ENCODE data around the gene MGAT5. TPM values are rescaled to one million over a fixed set of nuclear protein-coding genes. Genes with fewer than 3 reads are reported as not detected.

MGAT5 gene
- total RNA-seq, 2 experiments from 2014 or later = 11.6 to 13.0 TPM

- no peak overlapping the region for H3K27ac Mint-ChIP-seq
- intact Hi-C loops (cut with micrococcal nuclease) = no loop called here
These were observed 127.3 kb downstream of the MGAT5 start for GRCh38 chr2:134381141-134381540.

GRCh38 chr2:134384131-134384530 lies 130.3 kb downstream of the MGAT5 start:
- Mint-ChIP-seq H3K27ac (no peak overlapping the region), H3K9me3 (no peaks in the 10 kb centered on the region), H3K4me3 (no peak overlapping the region), H3K27me3 (ENCODE audit: low read depth) (no peaks in the 10 kb centered on the region), H3K36me3 (ENCODE audit: low read depth) (peaks cover 18% of the 10 kb centered on the region), H3K4me1 (ENCODE audit: low read depth) (no peaks in the 10 kb centered on the region)
- intact Hi-C loops (cut with micrococcal nuclease) = no loop called here
- no peak for DNase-seq
- CTCF ChIA-PET = no interaction called here

More at GRCh38 chr2:134381141-134381540, 127.3 kb downstream of the MGAT5 start:
- Mint-ChIP-seq H3K4me1 (ENCODE audit: low read depth) (no peaks in the 10 kb centered on the region), H3K4me3 (no peak overlapping the region), H3K9me3 (no peaks in the 10 kb centered on the region), H3K27me3 (ENCODE audit: low read depth) (no peaks in the 10 kb centered on the region), H3K36me3 (ENCODE audit: low read depth) (peaks cover 21% of the 10 kb centered on the region)
- no peak for DNase-seq
- CTCF ChIA-PET = interaction anchor here (0.9 kb wide), 1 partner anchor 36 kb away, joined by 3 read pairs; no protein-coding TSS in a partner anchor

GRCh38 chr2:134385195-134385594 lies 131.3 kb downstream of the MGAT5 start:
- H3K27me3 Mint-ChIP-seq (ENCODE audit: low read depth) = no peaks in the 10 kb centered on the region
- intact Hi-C loops (cut with micrococcal nuclease) = no loop called here
- H3K9me3 Mint-ChIP-seq = no peaks in the 10 kb centered on the region
- H3K27ac Mint-ChIP-seq = no peak overlapping the region
- H3K4me3 Mint-ChIP-seq = no peak overlapping the region
- no peaks in the 10 kb centered on the region for H3K4me1 Mint-ChIP-seq (ENCODE audit: low read depth)
- CTCF ChIA-PET = interaction anchor here (0.5 kb wide), 1 partner anchor 85 kb away, joined by 5 read pairs; no protein-coding TSS in a partner anchor
- no peak for DNase-seq
- H3K36me3 Mint-ChIP-seq (ENCODE audit: low read depth) = peaks cover 15% of the 10 kb centered on the region

- CTCF ChIA-PET = no interaction called here
These were observed 132.4 kb downstream of the MGAT5 start for GRCh38 chr2:134386310-134386709.

GRCh38 chr2:134389381-134389780 lies 135.5 kb downstream of the MGAT5 start:
- intact Hi-C loops (cut with micrococcal nuclease) = no loop called here
- no peaks in the 10 kb centered on the region for H3K9me3 Mint-ChIP-seq
- peaks cover 18% of the 10 kb centered on the region for H3K36me3 Mint-ChIP-seq (ENCODE audit: low read depth)
- no peak overlapping the region for H3K4me3 Mint-ChIP-seq
- peaks cover 10% of the 10 kb centered on the region for H3K4me1 Mint-ChIP-seq (ENCODE audit: low read depth)
- CTCF ChIA-PET = no interaction called here
- no peaks in the 10 kb centered on the region for H3K27me3 Mint-ChIP-seq (ENCODE audit: low read depth)
- DNase-seq = no peak
- H3K27ac Mint-ChIP-seq = no peak overlapping the region

More at GRCh38 chr2:134386310-134386709, 132.4 kb downstream of the MGAT5 start:
- Mint-ChIP-seq H3K4me3 (no peak overlapping the region), H3K4me1 (ENCODE audit: low read depth) (peaks cover 6% of the 10 kb centered on the region), H3K36me3 (ENCODE audit: low read depth) (peaks cover 21% of the 10 kb centered on the region), H3K27me3 (ENCODE audit: low read depth) (no peaks in the 10 kb centered on the region), H3K27ac (no peak overlapping the region), H3K9me3 (no peaks in the 10 kb centered on the region)
- intact Hi-C loops (cut with micrococcal nuclease) = no loop called here
- DNase-seq = no peak

- Mint-ChIP-seq H3K4me1 (ENCODE audit: low read depth) (peaks cover 10% of the 10 kb centered on the region), H3K27ac (no peak overlapping the region), H3K4me3 (no peak overlapping the region), H3K27me3 (ENCODE audit: low read depth) (no peaks in the 10 kb centered on the region), H3K9me3 (no peaks in the 10 kb centered on the region), H3K36me3 (ENCODE audit: low read depth) (peaks cover 11% of the 10 kb centered on the region)
- no peak for DNase-seq
- CTCF ChIA-PET = interaction anchor here (0.8 kb wide), 1 partner anchor 255 kb away, joined by 3 read pairs; no protein-coding TSS in a partner anchor
- intact Hi-C loops (cut with micrococcal nuclease) = no loop called here
These were observed 137.9 kb downstream of the MGAT5 start for GRCh38 chr2:134391751-134392160.

GRCh38 chr2:134392442-134393074 lies 138.7 kb downstream of the MGAT5 start:
- Mint-ChIP-seq H3K27me3 (ENCODE audit: low read depth) (no peaks in the 10 kb centered on the region), H3K9me3 (no peaks in the 10 kb centered on the region), H3K4me1 (ENCODE audit: low read depth) (peaks cover 10% of the 10 kb centered on the region), H3K36me3 (ENCODE audit: low read depth) (peaks cover 10% of the 10 kb centered on the region), H3K27ac (no peak overlapping the region), H3K4me3 (no peak overlapping the region)
- intact Hi-C loops (cut with micrococcal nuclease) = no loop called here
- no peak for DNase-seq
- CTCF ChIA-PET = interaction anchor here (0.8 kb wide), 1 partner anchor 255 kb away, joined by 3 read pairs; no protein-coding TSS in a partner anchor

- no peaks in the 10 kb centered on the region for H3K27me3 Mint-ChIP-seq (ENCODE audit: low read depth)
- peaks cover 8% of the 10 kb centered on the region for H3K36me3 Mint-ChIP-seq (ENCODE audit: low read depth)
- no peak overlapping the region for H3K27ac Mint-ChIP-seq
- CTCF ChIA-PET = interaction anchor here (0.5 kb wide), 1 partner anchor 164 kb away, joined by 3 read pairs; no protein-coding TSS in a partner anchor
- H3K4me1 Mint-ChIP-seq (ENCODE audit: low read depth) = peaks cover 10% of the 10 kb centered on the region
- no peak for DNase-seq
- no peak overlapping the region for H3K4me3 Mint-ChIP-seq
- intact Hi-C loops (cut with micrococcal nuclease) = no loop called here
- H3K9me3 Mint-ChIP-seq = no peaks in the 10 kb centered on the region
These were observed 139.2 kb downstream of the MGAT5 start for GRCh38 chr2:134393075-134393461.

- H3K36me3 Mint-ChIP-seq (ENCODE audit: low read depth) = peaks cover 10% of the 10 kb centered on the region
- CTCF ChIA-PET = interaction anchor here (1.3 kb wide), 1 partner anchor 16 kb away, joined by 3 read pairs; no protein-coding TSS in a partner anchor
- DNase-seq = no peak
- H3K27me3 Mint-ChIP-seq (ENCODE audit: low read depth) = no peaks in the 10 kb centered on the region
- H3K4me1 Mint-ChIP-seq (ENCODE audit: low read depth) = peaks cover 9% of the 10 kb centered on the region
- H3K4me3 Mint-ChIP-seq = no peak overlapping the region
- H3K27ac Mint-ChIP-seq = no peak overlapping the region
- H3K9me3 Mint-ChIP-seq = no peaks in the 10 kb centered on the region
- intact Hi-C loops (cut with micrococcal nuclease) = no loop called here
These were observed 141.9 kb downstream of the MGAT5 start for GRCh38 chr2:134395779-134396178.

GRCh38 chr2:134396493-134396892 lies 142.6 kb downstream of the MGAT5 start:
- Mint-ChIP-seq H3K27me3 (ENCODE audit: low read depth) (no peaks in the 10 kb centered on the region), H3K4me3 (no peak overlapping the region), H3K9me3 (no peaks in the 10 kb centered on the region), H3K27ac (no peak overlapping the region), H3K36me3 (ENCODE audit: low read depth) (peaks cover 6% of the 10 kb centered on the region), H3K4me1 (ENCODE audit: low read depth) (peaks cover 2% of the 10 kb centered on the region)
- no peak for DNase-seq
- intact Hi-C loops (cut with micrococcal nuclease) = no loop called here
- CTCF ChIA-PET = no interaction called here

- Mint-ChIP-seq H3K9me3 (no peaks in the 10 kb centered on the region), H3K27me3 (ENCODE audit: low read depth) (no peaks in the 10 kb centered on the region), H3K27ac (no peak overlapping the region), H3K4me3 (no peak overlapping the region), H3K36me3 (ENCODE audit: low read depth) (peaks cover 6% of the 10 kb centered on the region), H3K4me1 (ENCODE audit: low read depth) (no peaks in the 10 kb centered on the region)
- DNase-seq = no peak
- CTCF ChIA-PET = interaction anchor here (1.8 kb wide), 1 partner anchor 14 kb away, joined by 6 read pairs; no protein-coding TSS in a partner anchor
- intact Hi-C loops (cut with micrococcal nuclease) = no loop called here
These were observed 143.4 kb downstream of the MGAT5 start for GRCh38 chr2:134397146-134397896.

- intact Hi-C loops (cut with micrococcal nuclease) = no loop called here
- peaks cover 6% of the 10 kb centered on the region for H3K36me3 Mint-ChIP-seq (ENCODE audit: low read depth)
- CTCF ChIA-PET = interaction anchor here (1.8 kb wide), 1 partner anchor 13 kb away, joined by 6 read pairs; no protein-coding TSS in a partner anchor
These were observed 144.4 kb downstream of the MGAT5 start for GRCh38 chr2:134398300-134398699.

More at GRCh38 chr2:134398300-134398699, 144.4 kb downstream of the MGAT5 start:
- Mint-ChIP-seq H3K4me3 (no peak overlapping the region), H3K27me3 (ENCODE audit: low read depth) (no peaks in the 10 kb centered on the region), H3K4me1 (ENCODE audit: low read depth) (no peaks in the 10 kb centered on the region), H3K9me3 (no peaks in the 10 kb centered on the region), H3K27ac (no peak overlapping the region)
- DNase-seq = no peak

Data from activated naive CD4-positive, alpha-beta T cell treated with anti-CD3 and anti-CD28 coated beads for 36 hours (primary cell).